ENCODE results near the gene FAM107B. TPM values are rescaled to one million over a fixed set of nuclear protein-coding genes. Genes with fewer than 3 reads are reported as not detected.
"Not testable (repeated sequence)": the region's sequence is repeated elsewhere in the genome, so short reads cannot be mapped to it uniquely, and the experiment has no call there.

Gene FAM107B
- total and polyA plus RNA-seq, 2 of the 4 experiments (the other 2 are of a cell fraction): 26.4 to 27.1 TPM

DNA sequence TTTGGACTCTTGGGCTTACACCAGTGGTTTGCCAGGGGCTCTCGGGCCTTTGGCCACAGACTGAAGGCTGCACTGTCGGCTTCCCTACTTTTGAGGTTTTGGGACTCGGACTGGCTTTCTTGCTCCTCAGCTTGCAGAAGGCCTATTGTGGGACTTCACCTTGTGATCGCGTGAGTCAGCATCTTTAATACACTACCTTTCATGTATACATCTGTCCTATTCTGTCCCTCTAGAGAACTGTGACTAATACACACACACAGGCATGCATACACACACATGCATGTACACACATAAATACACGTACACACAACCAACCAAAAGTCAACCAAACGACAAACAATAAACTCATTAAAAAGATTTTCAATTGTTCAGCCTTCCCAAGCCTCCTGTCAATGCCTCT, 86.5 kb downstream of the FAM107B start:
- H3K27ac ChIP-seq (ENCODE audit: insufficient read depth, low read length); H3K79me1 ChIP-seq (ENCODE audit: low read depth in 1 of 2, low read length in 2 of 2); intact Hi-C loops (cut with micrococcal nuclease); H3K9ac ChIP-seq (ENCODE audit: low read depth, low read length); H2AK9ac ChIP-seq (replicated peaks; ENCODE audit: low read depth, low read length, poor library complexity); H3K36me3 ChIP-seq (ENCODE audit: control insufficient read depth, insufficient read depth, low read length); H3K4me2 ChIP-seq (ENCODE audit: low read depth, low read length); H3K9me3 ChIP-seq (ENCODE audit: control insufficient read depth, insufficient read depth, low read length); in situ Hi-C loops (cut with MboI; ENCODE audit: low sequenced_read_pairs); CTCF ChIA-PET; H2AFZ ChIP-seq (replicated peaks; ENCODE audit: low read length, poor library complexity); dilution Hi-C loops (cut with HindIII; ENCODE audit: low sequenced_read_pairs, unreplicated experiment); H3K27me3 ChIP-seq (ENCODE audit: control insufficient read depth, insufficient read depth, low read length); BruUV-seq (replicated peaks); H3K4me3 ChIP-seq (ENCODE audit: insufficient read depth, low read depth, low read length); H4K20me1 ChIP-seq (ENCODE audit: insufficient read depth, low read length); H3K14ac ChIP-seq (replicated peaks; ENCODE audit: low read depth, low read length); H3K4me1 ChIP-seq (ENCODE audit: control insufficient read depth, insufficient read depth, low read length); H3K9me1 ChIP-seq (ENCODE audit: insufficient read depth, low read length); POLR2A ChIA-PET (ENCODE audit: unreplicated experiment); H4K5ac ChIP-seq (ENCODE audit: low read depth, low read length): not testable (repeated sequence)
- H3K56ac ChIP-seq (ENCODE audit: extremely low read depth, insufficient read depth, low read length): peak overlapping the region; percentile 22; the same call in 1 of the 2 replicates
- WGBS, 2 experiments (ENCODE audit: extremely low coverage in 2 of 2, insufficient read length in 1 of 2): 86% methylated on average over 5 of the region's 7 CpGs; no CpG with 5 or more reads in 1 of the 2 experiments
- peak overlapping the region; percentile 4; the same call in 1 of the 3 replicates for H2BK15ac ChIP-seq (ENCODE audit: low read depth, low read length)
- H4K91ac ChIP-seq (ENCODE audit: insufficient read depth, low read depth, low read length): peak overlapping the region; percentile 58; the same call in 1 of the 2 replicates
- peak overlapping the region; percentile 74 for H3K4ac ChIP-seq (ENCODE audit: low read depth, low read length)
- peak overlapping the region; percentile 33 for H2BK120ac ChIP-seq (ENCODE audit: low read depth, low read length)
- peak; percentile 45 for ATAC-seq (ENCODE audit: low read depth)
- peak overlapping the region in 1 of 2 experiments; percentile 1; a peak in 1 of 4 replicates for H4K8ac ChIP-seq (ENCODE audit: low read depth in 2 of 2, low read length in 2 of 2)
- peak overlapping the region; percentile 72 for H2BK5ac ChIP-seq (ENCODE audit: low read depth, low read length, poor library complexity, severe bottlenecking)
- TF ChIP-seq FOS (IDR thresholded peaks at IDR 0.05; ENCODE audit: low read depth, low read length) (0 out of 2 replicates have a peak, but pooled peaks have one; percentile 3), MAFK (IDR thresholded peaks at IDR 0.05; ENCODE audit: low read depth, low read length) (0 out of 2 replicates have a peak, but pooled peaks have one; percentile 18), NFE2L2 (IDR thresholded peaks at IDR 0.05; ENCODE audit: low read depth, low read length) (peak; percentile 18; the same call in 1 of the 2 replicates)
- H3K23ac ChIP-seq (ENCODE audit: low read depth, low read length): peak overlapping the region; percentile 3; the same call in 1 of the 2 replicates
- peak; percentile 66 for DNase-seq
- peak overlapping the region; percentile 10; the same call in 1 of the 2 replicates for H3K18ac ChIP-seq (ENCODE audit: low read depth, low read length)
- H2BK20ac ChIP-seq (ENCODE audit: low read depth, low read length): peak overlapping the region; percentile 58
- H2AK5ac ChIP-seq (ENCODE audit: low read depth, low read length): peak overlapping the region; percentile 20

Data from IMR-90 (cell line).